Heart left ventricle (tissue), 13 donors: ENCODE measurements around the gene TIAL1.

Experiments used
- CTCF ChIP-seq, 12 donors: fragments of 200-600 bp; sonication (generic) in 4 of 12; IDR thresholded peaks; one replicate each; pipeline versions ENCODE4 v1.5.0 to v1.8.0; 2018 to 2022; ENCODE audit warnings: antibody characterized with exemption in 12 of 12, mild to moderate bottlenecking in 5 of 12
- POLR2A ChIP-seq, 2 donors: fragments of 450-650 bp; IDR thresholded peaks; one replicate each; pipeline ENCODE4 v1.6.1; 2017; ENCODE audit warnings: antibody characterized with exemption in 2 of 2, mild to moderate bottlenecking in 2 of 2, moderate library complexity in 2 of 2
- donor health status: ischemic (EF 13 %, LVEDD 7.1; RV severe dilation, severe dysfunction).
- donor health status: DM: no; HTN: yes; CAD: no.
- donor health status: DM: no; HTN: no; CAD: no.
- donor health status: ischemic (EF 25% LVEDD 6.9; RV normal size, moderate dysfunction).
- donor health status: ischemic (EF 25% LVEDD 5.7; RV mildly dilated, moderate dysfunction).
- donor health status: ischemic (EF 35%, LVEDD 5.7; RV mildly dilated, moderate dysfunction).
- donor health status: nonischemic (EF 11% LVEDD 7.7; RV severe dilation, severe dysfunction).
- donor health status: DM: yes; HTN: yes; CAD: no.
- donor health status: PGD.
- donor health status: ischemic (EF 29% LVEDD 5.4; RV normal size, mild dysfunction).
- donor health status: nonischemic (EF 23%, LVEDD 6.1; RV moderate dilation, normal function).

- TF ChIP-seq CTCF (IDR thresholded peaks at IDR 0.05) = no peak
- TF ChIP-seq POLR2A (IDR thresholded peaks at IDR 0.05) = no peak
Measured at GRCh38 chr10:119642556-119643111, 45.9 kb upstream of the TIAL1 start.
